Stimulated activated CD4-positive, alpha-beta T cell treated with anti-CD3 and anti-CD28 coated beads, TNF-alpha, amount 100 ng/mL, for 48 hours (primary cell): ENCODE results near the gene CD14.
"Not testable (repeated sequence)": the region's sequence is repeated elsewhere in the genome, so short reads cannot be mapped to it uniquely, and the experiment has no call there.

Source experiments
- DNase-seq, 3 donors: peaks; one replicate each; pipeline ENCODE4 v3.0.0-alpha.2; 2020; ENCODE audit warnings: low read depth in 3 of 3

CD14 gene

GRCh38 chr5:140596321-140596741 lies 36.6 kb downstream of the CD14 start:
- DNase-seq, result no peak

- no peak for DNase-seq
Measured at GRCh38 chr5:140595538-140596300, 37.3 kb downstream of the CD14 start.

DNA sequence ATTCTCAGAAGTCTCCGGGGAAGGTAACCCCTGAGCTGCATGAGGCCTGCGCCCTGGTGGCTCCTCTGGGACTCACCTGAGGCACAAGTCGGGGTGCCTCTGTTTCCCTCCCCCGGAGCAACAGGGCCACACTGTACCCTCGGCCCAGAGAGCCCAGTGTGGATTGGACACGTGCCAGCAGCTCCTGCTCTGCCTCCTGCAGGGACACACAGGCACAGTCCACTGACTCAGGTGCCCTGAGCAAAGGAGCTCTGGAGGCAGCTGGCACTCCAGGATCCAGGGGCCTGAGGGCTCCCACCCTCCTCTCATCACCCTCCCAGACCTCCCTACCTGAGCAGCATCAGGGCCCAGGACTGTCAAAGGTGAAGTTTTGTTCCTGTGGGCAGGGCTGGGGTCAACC lies 38.8 kb downstream of the CD14 start:
- DNase-seq, result no peak

DNA sequence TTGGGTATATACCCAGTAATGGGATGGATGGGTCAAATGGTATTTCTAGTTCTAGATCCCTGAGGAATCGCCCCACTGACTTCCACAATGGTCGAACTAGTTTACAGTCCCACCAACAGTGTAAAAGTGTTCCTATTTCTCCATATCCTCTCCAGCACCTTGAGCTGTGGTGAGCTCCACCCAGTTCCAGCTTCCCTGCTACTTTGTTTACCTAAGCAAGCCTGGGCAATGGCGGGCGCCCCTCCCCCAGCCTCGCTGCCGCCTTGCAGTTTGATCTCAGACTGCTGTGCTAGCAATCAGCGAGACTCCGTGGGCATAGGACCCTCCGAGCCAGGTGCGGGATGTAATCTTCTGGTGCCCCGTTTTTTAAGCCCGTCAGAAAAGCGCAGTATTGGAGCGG lies 39.9 kb downstream of the CD14 start:
- DNase-seq, result not testable (repeated sequence)

DNA sequence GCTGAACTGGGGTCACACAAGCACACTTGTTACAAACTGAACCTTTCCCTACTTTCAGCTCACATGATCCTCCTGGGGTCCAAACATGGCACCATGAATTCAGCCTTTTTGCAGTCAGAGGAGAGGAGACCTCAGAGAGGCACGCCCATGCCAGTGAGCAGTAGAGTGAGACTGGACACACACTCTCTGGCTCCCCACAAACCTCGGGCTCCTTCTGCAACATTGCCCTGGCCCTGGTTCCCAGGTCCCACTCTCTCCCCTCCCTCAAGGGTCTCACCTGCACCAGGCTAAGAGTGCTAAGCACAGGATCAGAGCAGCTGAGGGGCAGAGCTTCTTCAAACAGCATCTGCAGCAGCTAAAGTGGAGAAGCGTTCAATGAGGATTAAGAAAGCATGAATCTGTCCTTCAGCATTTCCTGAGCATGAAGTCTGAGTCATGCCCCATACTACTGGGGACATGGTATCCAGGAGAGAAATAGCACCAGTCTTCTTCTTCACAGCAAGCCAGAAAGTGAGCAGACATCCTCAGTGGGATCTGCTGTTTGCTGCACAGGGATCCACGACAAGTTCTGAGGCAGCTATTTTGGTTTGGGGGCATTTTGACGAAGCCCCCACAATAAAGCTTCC lies 41.1 kb downstream of the CD14 start:
- DNase-seq, result no peak

GRCh38 chr5:140590861-140591260 lies 42.1 kb downstream of the CD14 start:
- no peak for DNase-seq

DNA sequence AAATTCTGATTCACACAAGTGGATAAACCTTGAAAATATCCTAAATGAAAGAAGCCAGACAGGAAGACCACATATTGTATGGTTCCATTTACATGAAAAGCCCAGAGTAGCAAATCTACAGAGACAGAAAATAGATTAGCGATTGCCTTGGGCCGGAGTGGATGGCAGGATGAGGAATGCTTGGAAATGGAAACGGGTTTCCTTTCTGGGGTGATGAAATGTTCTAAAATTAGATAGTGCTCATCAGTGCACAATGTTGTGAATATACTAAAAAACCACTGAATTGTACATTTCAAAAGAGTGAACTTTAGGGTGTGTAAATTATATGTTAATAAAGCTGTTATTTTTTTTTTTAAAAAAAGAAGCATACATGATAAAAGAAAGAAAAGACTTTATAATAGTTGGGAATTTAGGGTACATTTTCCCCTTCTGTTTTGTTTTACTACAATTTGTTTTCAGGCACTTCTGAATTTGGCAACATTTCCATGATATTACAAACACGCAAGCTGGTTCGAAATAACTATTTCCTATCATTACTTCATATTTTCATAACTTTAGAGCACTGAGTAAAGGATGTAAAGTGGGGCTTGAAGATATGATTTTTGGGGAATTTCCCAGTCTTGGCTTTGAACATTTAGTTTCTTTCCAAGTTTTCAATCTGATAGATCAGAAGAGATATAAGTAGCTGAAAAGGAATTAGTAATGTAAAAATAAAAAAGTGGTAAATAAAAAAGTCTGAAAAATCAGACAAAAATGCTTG lies 44.5 kb downstream of the CD14 start:
- DNase-seq, result no peak

- no peak for DNase-seq
Measured at GRCh38 chr5:140587495-140587894, 45.5 kb downstream of the CD14 start.
